Fibroblast of lung (primary cell): ENCODE data around the gene UNC13C. TPM values are rescaled to one million over a fixed set of nuclear protein-coding genes. Genes with fewer than 3 reads are reported as not detected.

Experiments
- DNase-seq, 2 donors: peaks; one replicate each; pipeline versions ENCODE4 v3.0.0 to v3.0.0-alpha.2; 2010; ENCODE audit warnings: low read depth in 2 of 2
- H2AFZ ChIP-seq: 2 replicates; pipeline ENCODE4 v1.5.1; 2012; ENCODE audit warnings: low read length, control low read depth, inconsistent platforms
- H3K27ac ChIP-seq: 2 replicates; pipeline ENCODE4 v1.5.1; 2011; ENCODE audit warnings: low read length, control low read depth; ENCODE audit not compliant: insufficient read depth
- H3K27me3 ChIP-seq: 2 replicates; pipeline ENCODE4 v1.5.1; 2011; ENCODE audit warnings: mild to moderate bottlenecking, low read length; ENCODE audit not compliant: control insufficient read depth, insufficient read depth
- H3K36me3 ChIP-seq: 2 replicates; pipeline ENCODE4 v1.5.1; 2011; ENCODE audit warnings: low read length; ENCODE audit not compliant: control insufficient read depth, insufficient read depth
- H3K4me1 ChIP-seq: 2 replicates; pipeline ENCODE4 v1.5.1; 2011; ENCODE audit warnings: low read length; ENCODE audit not compliant: control insufficient read depth, insufficient read depth; ENCODE audit errors: extremely low read depth
- H3K4me2 ChIP-seq: 2 replicates; pipeline ENCODE4 v1.5.1; 2011; ENCODE audit warnings: low read length, control low read depth; ENCODE audit not compliant: insufficient read depth; ENCODE audit errors: extremely low read depth
- H3K4me3 ChIP-seq, 4 experiments: fragments of 200-600 bp in 1 of 4; sonication (generic) in 1 of 4; replicated peaks in 1 of 4; 2 replicates each; pipeline ENCODE4 v1.5.1; 2011 to 2016; ENCODE audit warnings: low read length in 4 of 4, low read depth in 3 of 4, mild to moderate bottlenecking in 3 of 4, control low read depth in 2 of 4, inconsistent platforms in 1 of 4, mixed read lengths in 1 of 4; ENCODE audit not compliant: insufficient read depth in 1 of 4; ENCODE audit errors: control extremely low read depth in 1 of 4
- H3K79me2 ChIP-seq: 2 replicates; pipeline ENCODE4 v1.5.1; 2012; ENCODE audit warnings: mild to moderate bottlenecking, low read length, inconsistent platforms; ENCODE audit not compliant: control insufficient read depth, insufficient read depth
- H3K9ac ChIP-seq: 2 replicates; pipeline ENCODE4 v1.5.1; 2011; ENCODE audit warnings: mild to moderate bottlenecking, low read length, control low read depth; ENCODE audit not compliant: insufficient read depth
- H3K9me3 ChIP-seq: 2 replicates; pipeline ENCODE4 v1.5.1; 2012; ENCODE audit warnings: low read depth, low read length; ENCODE audit not compliant: control insufficient read depth, insufficient read depth
- H4K20me1 ChIP-seq: 2 replicates; pipeline ENCODE4 v1.5.1; 2011; ENCODE audit warnings: low read length; ENCODE audit not compliant: control insufficient read depth, insufficient read depth; ENCODE audit errors: extremely low read depth
- EZH2 ChIP-seq: IDR thresholded peaks from 2 replicates; pipeline ENCODE4 v1.5.1; 2012; ENCODE audit warnings: low read length, control low read depth, mild to moderate bottlenecking; ENCODE audit errors: missing control alignments
- polyA plus RNA-seq, 2 donors: library from polyadenylated mRNA; depleted of rRNA in 1 of 2; stranded (reverse) in 1 of 2; unstranded in 1 of 2; fragments of >200 nt; gene quantifications; 2 replicates each; pipeline ENCODE4 v1.2.1, GENCODE V29; 2011 to 2012; ENCODE audit warnings: missing spikeins in 1 of 2
- total RNA-seq: library from RNA; depleted of rRNA; stranded (reverse); fragments of >200 nt; gene quantifications from 2 replicates; pipeline ENCODE4 v1.2.1, GENCODE V29; 2014
- TF ChIP-seq, protein P1 (sequence below), 2 donors: IDR thresholded peaks in 1 of 2; conservative IDR thresholded peaks in 1 of 2; 1 replicate in 1 of 2; 2 replicates in 1 of 2; pipeline ENCODE4 v1.5.1; 2011 to 2012; ENCODE audit warnings: low read length in 2 of 2, control low read depth in 1 of 2, inconsistent platforms in 1 of 2, low read depth in 1 of 2, mild to moderate bottlenecking in 1 of 2

Gene UNC13C
- total and polyA plus RNA-seq, 2 donors (not counting 1 experiment from before 2014, with no cell fraction given): not detected

DNA sequence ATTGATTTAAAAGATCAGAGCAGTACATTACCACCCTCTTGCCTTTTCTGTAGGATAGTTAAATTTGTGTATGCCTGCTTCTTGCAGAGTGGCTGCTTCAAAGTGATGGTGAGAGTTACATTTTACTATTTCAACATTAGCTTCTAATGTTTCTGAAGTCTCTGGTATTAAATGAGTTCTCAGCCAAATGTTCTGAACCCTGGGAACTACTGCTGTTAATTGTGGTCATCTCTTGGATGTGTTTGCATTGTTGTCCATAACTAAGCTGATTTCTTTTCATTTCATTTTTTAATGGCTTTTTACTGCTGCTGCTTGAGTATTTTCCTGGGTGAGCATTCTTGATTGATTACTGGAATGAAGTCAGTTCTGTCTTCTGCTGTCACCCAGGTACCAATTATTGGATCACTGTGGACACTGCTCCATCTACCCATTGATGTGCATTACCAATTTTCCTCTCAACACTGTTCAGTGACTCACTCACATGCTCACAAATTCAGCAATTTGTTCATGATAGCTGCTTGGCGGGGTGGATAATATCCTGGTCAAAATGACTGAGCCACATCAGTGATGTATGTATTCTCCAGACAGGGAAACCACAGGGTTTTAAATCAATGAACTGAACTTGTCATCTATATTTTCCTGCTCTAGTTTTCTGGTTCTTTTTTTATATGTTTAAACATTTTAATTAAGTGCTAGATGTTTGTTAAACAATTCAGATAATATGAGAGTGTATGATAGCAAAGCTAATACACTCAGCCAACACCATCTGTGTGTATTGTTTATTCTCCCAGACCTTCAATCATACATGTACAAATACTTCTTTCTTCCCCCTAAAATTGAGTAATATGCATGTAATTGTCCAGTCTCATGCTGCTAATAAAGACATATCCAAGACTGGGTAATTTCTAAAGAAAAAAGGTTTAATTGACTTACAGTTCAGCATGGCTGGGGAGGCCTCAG is 630.9 kb downstream of the UNC13C start:
- Histone ChIP-seq H2AFZ (no peak overlapping the region), H3K36me3 (no peaks in the 10 kb centered on the region), H3K9ac (no peak overlapping the region), H3K4me1 (no peaks in the 10 kb centered on the region), H3K9me3 (no peaks in the 10 kb centered on the region), H3K27ac (no peak overlapping the region), H3K4me3 (no peak overlapping the region), H3K4me2 (no peak overlapping the region), H4K20me1 (no peaks in the 10 kb centered on the region), H3K27me3 (no peaks in the 10 kb centered on the region), H3K79me2 (no peaks in the 10 kb centered on the region)
- DNase-seq: no peak
- no peak for TF ChIP-seq EZH2
- TF ChIP-seq, protein P1, sequence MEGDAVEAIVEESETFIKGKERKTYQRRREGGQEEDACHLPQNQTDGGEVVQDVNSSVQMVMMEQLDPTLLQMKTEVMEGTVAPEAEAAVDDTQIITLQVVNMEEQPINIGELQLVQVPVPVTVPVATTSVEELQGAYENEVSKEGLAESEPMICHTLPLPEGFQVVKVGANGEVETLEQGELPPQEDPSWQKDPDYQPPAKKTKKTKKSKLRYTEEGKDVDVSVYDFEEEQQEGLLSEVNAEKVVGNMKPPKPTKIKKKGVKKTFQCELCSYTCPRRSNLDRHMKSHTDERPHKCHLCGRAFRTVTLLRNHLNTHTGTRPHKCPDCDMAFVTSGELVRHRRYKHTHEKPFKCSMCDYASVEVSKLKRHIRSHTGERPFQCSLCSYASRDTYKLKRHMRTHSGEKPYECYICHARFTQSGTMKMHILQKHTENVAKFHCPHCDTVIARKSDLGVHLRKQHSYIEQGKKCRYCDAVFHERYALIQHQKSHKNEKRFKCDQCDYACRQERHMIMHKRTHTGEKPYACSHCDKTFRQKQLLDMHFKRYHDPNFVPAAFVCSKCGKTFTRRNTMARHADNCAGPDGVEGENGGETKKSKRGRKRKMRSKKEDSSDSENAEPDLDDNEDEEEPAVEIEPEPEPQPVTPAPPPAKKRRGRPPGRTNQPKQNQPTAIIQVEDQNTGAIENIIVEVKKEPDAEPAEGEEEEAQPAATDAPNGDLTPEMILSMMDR (conservative IDR thresholded peaks at IDR 0.05 in 1 of 2, IDR thresholded peaks at IDR 0.05 in 1 of 2; ENCODE audit: low read depth in 1 of 2, low read length in 2 of 2): no peak

DNA sequence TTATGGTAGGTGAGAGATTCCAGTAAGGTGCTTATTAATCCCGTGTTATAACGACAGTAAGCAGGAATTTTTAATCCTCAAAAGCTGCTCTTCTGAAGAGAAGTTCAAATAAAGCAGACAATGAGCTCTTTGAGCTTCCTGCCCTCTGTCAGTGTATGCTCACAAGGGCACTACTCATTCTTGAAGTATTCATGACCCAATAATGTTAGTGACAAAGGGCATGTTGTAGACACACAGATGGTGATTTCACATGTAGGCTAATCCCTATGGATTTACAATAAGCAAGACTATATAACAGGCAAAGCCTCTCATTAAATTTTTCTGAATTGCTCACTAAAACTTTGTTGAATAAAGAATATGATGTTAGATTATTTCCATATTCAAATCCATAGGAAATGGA is 639.9 kb downstream of the UNC13C start:
- H3K27me3 ChIP-seq: no peaks in the 10 kb centered on the region
- no peaks in the 10 kb centered on the region for H4K20me1 ChIP-seq
- TF ChIP-seq EZH2: no peak
- TF ChIP-seq, protein P1 (conservative IDR thresholded peaks at IDR 0.05 in 1 of 2, IDR thresholded peaks at IDR 0.05 in 1 of 2; ENCODE audit: low read depth in 1 of 2, low read length in 2 of 2): no peak
- H3K4me2 ChIP-seq: no peak overlapping the region
- H3K4me3 ChIP-seq: no peak overlapping the region
- no peaks in the 10 kb centered on the region for H3K9me3 ChIP-seq
- H3K9ac ChIP-seq: no peak overlapping the region
- H3K4me1 ChIP-seq: no peaks in the 10 kb centered on the region
- no peaks in the 10 kb centered on the region for H3K36me3 ChIP-seq
- no peak for DNase-seq
- no peaks in the 10 kb centered on the region for H3K79me2 ChIP-seq
- no peak overlapping the region for H3K27ac ChIP-seq
- H2AFZ ChIP-seq: no peak overlapping the region

DNA sequence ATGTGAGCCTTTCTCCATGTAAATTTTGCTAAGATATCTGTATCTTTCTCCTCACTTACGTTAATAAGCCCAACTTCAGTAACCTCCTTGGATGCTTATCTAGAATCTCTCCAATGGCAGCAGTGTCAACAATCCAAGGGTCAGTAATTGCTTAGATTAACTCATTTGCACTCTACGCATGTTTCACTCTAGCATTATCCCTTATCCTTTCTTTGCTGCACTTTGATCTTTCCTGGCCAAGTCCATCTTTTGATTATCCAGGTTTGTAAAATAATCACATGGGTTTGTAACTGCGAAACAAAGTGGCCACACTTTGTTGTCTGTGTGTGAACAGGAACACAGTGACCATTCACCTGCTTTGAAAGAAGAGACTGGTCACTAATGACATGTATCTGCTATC is 640.9 kb downstream of the UNC13C start:
- Histone ChIP-seq H3K9ac (no peak overlapping the region), H3K36me3 (no peaks in the 10 kb centered on the region), H3K27me3 (no peaks in the 10 kb centered on the region), H4K20me1 (no peaks in the 10 kb centered on the region), H3K4me1 (no peaks in the 10 kb centered on the region), H3K27ac (no peak overlapping the region), H3K9me3 (no peaks in the 10 kb centered on the region), H3K4me3 (no peak overlapping the region), H2AFZ (no peak overlapping the region), H3K79me2 (no peaks in the 10 kb centered on the region), H3K4me2 (no peak overlapping the region)
- TF ChIP-seq, protein P1 (conservative IDR thresholded peaks at IDR 0.05 in 1 of 2, IDR thresholded peaks at IDR 0.05 in 1 of 2; ENCODE audit: low read depth in 1 of 2, low read length in 2 of 2): no peak
- TF ChIP-seq EZH2: no peak
- no peak for DNase-seq
